CD4-positive, alpha-beta T cell treated with Interferon alpha-2 for 1 hour (primary cell): ENCODE measurements around the gene EDN3.

Experiments used
- DNase-seq, 2 donors: peaks; one replicate each; pipeline ENCODE4 v3.0.0-alpha.2; 2020 to 2022

Gene EDN3

GRCh38 chr20:59308493-59309201, 8.2 kb downstream of the EDN3 start:
- peak in 1 of 2 donors; percentile 2 for DNase-seq

GRCh38 chr20:59309218-59309617, 8.8 kb downstream of the EDN3 start:
- no peak for DNase-seq

GRCh38 chr20:59314997-59315396, 14.6 kb downstream of the EDN3 start:
- no peak for DNase-seq

GRCh38 chr20:59316911-59317731, 16.7 kb downstream of the EDN3 start:
- no peak for DNase-seq

- no peak for DNase-seq
These were observed 17.9 kb downstream of the EDN3 start for GRCh38 chr20:59318201-59318790.

- DNase-seq, result no peak
These were observed 18.4 kb downstream of the EDN3 start for GRCh38 chr20:59318803-59319202.

GRCh38 chr20:59320426-59320825, 20.0 kb downstream of the EDN3 start:
- no peak for DNase-seq

- DNase-seq, result no peak
These were observed 20.6 kb downstream of the EDN3 start for GRCh38 chr20:59320854-59321647.

- no peak for DNase-seq
These were observed 21.7 kb downstream of the EDN3 start for GRCh38 chr20:59322081-59322480.

- no peak for DNase-seq
These were observed 22.4 kb downstream of the EDN3 start for GRCh38 chr20:59322585-59323454.

GRCh38 chr20:59323731-59324130, 23.3 kb downstream of the EDN3 start:
- no peak for DNase-seq

- no peak for DNase-seq
These were observed 24.2 kb downstream of the EDN3 start for GRCh38 chr20:59324521-59325141.

GRCh38 chr20:59325142-59325523, 24.7 kb downstream of the EDN3 start:
- no peak for DNase-seq

- DNase-seq, result no peak
These were observed 25.8 kb downstream of the EDN3 start for GRCh38 chr20:59326188-59326587.

GRCh38 chr20:59328071-59328470, 27.7 kb downstream of the EDN3 start:
- DNase-seq, result no peak

- no peak for DNase-seq
These were observed 31.4 kb downstream of the EDN3 start for GRCh38 chr20:59331721-59332329.

- no peak for DNase-seq
These were observed 32.9 kb downstream of the EDN3 start for GRCh38 chr20:59333260-59333845.

GRCh38 chr20:59333951-59334350, 33.5 kb downstream of the EDN3 start:
- DNase-seq, result no peak

GRCh38 chr20:59334651-59335300, 34.4 kb downstream of the EDN3 start:
- DNase-seq, result no peak

- no peak for DNase-seq
These were observed 35.0 kb downstream of the EDN3 start for GRCh38 chr20:59335377-59335776.
